ENCODE measurements around the gene YBX3.

Gene YBX3

GRCh38 chr12:10717410-10717809 lies 5.7 kb downstream of the YBX3 start:
- in situ Hi-C loops (cut with MboI; ENCODE audit: low pct_unique_long_range_greater_than_20kb, low sequenced_read_pairs, unreplicated experiment), result no loop called here
- no peak for DNase-seq (ENCODE audit: low spot score)
- TF ChIP-seq CTCF (IDR thresholded peaks at IDR 0.05; ENCODE audit: extremely low read depth, insufficient read depth, missing control alignments), result no peak

GRCh38 chr12:10716704-10717315 lies 6.3 kb downstream of the YBX3 start:
- no peak for DNase-seq (ENCODE audit: low spot score)
- in situ Hi-C loops (cut with MboI; ENCODE audit: low pct_unique_long_range_greater_than_20kb, low sequenced_read_pairs, unreplicated experiment), result no loop called here

GRCh38 chr12:10716277-10716676 lies 6.8 kb downstream of the YBX3 start:
- no peak for TF ChIP-seq CTCF (IDR thresholded peaks at IDR 0.05; ENCODE audit: extremely low read depth, insufficient read depth, missing control alignments)
- DNase-seq (ENCODE audit: low spot score), result no peak
- in situ Hi-C loops (cut with MboI; ENCODE audit: low pct_unique_long_range_greater_than_20kb, low sequenced_read_pairs, unreplicated experiment), result no loop called here

More at GRCh38 chr12:10716704-10717315, 6.3 kb downstream of the YBX3 start:
- TF ChIP-seq CTCF (IDR thresholded peaks at IDR 0.05; ENCODE audit: extremely low read depth, insufficient read depth, missing control alignments), result no peak

GRCh38 chr12:10715491-10715890 lies 7.6 kb downstream of the YBX3 start:
- no peak for DNase-seq (ENCODE audit: low spot score)
- no peak for TF ChIP-seq CTCF (IDR thresholded peaks at IDR 0.05; ENCODE audit: extremely low read depth, insufficient read depth, missing control alignments)
- in situ Hi-C loops (cut with MboI; ENCODE audit: low pct_unique_long_range_greater_than_20kb, low sequenced_read_pairs, unreplicated experiment), result no loop called here

- DNase-seq (ENCODE audit: low spot score), result no peak
- in situ Hi-C loops (cut with MboI; ENCODE audit: low pct_unique_long_range_greater_than_20kb, low sequenced_read_pairs, unreplicated experiment), result no loop called here
- TF ChIP-seq CTCF (IDR thresholded peaks at IDR 0.05; ENCODE audit: extremely low read depth, insufficient read depth, missing control alignments), result no peak
These were observed 13.3 kb downstream of the YBX3 start for GRCh38 chr12:10709808-10710207.

GRCh38 chr12:10708862-10709261 lies 14.3 kb downstream of the YBX3 start:
- no peak for TF ChIP-seq CTCF (IDR thresholded peaks at IDR 0.05; ENCODE audit: extremely low read depth, insufficient read depth, missing control alignments)
- in situ Hi-C loops (cut with MboI; ENCODE audit: low pct_unique_long_range_greater_than_20kb, low sequenced_read_pairs, unreplicated experiment), result no loop called here
- no peak for DNase-seq (ENCODE audit: low spot score)

Data from GM13977 (cell line).